ENCODE results near the gene LRRTM2. TPM values are rescaled to one million over a fixed set of nuclear protein-coding genes. Genes with fewer than 3 reads are reported as not detected.

The LRRTM2 gene
- total RNA-seq, 1 donor from 2014 or later: 0.52 TPM

DNA sequence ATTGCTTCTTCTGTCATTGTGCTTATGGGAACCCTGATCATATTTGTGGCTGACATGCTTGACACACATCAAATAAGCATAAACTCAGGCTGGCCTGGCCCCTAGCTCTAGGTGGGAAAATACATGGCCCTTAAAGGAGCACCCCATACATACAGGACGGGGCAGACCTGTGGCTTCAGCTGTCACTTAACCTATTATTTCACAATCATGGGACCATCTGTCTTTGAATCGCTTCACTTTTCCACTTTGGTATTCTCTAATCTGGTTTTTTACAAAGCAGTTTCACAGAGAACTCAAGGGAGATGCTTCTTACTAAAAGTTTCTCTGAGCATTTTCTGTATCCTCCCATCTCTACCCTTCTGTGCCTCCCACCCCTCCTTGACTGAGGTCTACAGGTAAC lies 34.6 kb upstream of the LRRTM2 start:
- Histone ChIP-seq H3K4me3 (ENCODE audit: low read length in 3 of 3) (no peak overlapping the region), H3K9ac (ENCODE audit: low read depth in 1 of 3, low read length in 3 of 3) (no peak overlapping the region), H3K36me3 (ENCODE audit: control insufficient read depth in 3 of 3, insufficient read depth in 3 of 3, low read length in 3 of 3) (peaks cover 4 to 16% (median 11%) of the 10 kb centered on the region in 3 donors), H3K27me3 (ENCODE audit: control insufficient read depth in 3 of 3, insufficient read depth in 3 of 3, low read length in 3 of 3) (no peaks in the 10 kb centered on the region), H3K9me3 (ENCODE audit: control insufficient read depth in 3 of 3, low read length in 3 of 3) (no peaks in the 10 kb centered on the region), H3K4me1 (ENCODE audit: control insufficient read depth in 3 of 3, insufficient read depth in 3 of 3, low read length in 3 of 3) (peaks cover 0 to 16% (median 0%) of the 10 kb centered on the region in 3 donors), H3K27ac (ENCODE audit: low read depth, low read length) (no peak overlapping the region)

DNA sequence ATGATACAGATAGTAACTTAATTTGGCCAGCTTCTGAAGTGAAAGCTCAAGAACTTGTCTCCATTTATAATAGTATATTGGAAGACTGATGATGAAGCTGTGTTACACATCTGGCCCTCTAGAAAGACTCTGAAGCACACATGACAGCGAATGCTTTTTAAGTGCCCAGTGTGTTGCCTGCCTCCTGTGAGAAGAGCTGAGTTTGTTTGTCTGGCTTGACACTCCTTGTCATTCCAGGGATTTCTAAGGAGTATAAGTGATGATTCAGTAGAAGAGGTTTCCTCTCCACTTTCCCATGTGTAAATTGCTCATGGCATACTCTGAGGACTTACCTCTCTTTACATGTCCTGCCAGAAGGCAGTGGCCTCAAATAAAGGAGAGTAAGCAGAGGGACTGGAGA lies 30.4 kb upstream of the LRRTM2 start:
- Histone ChIP-seq H3K9ac (ENCODE audit: low read depth in 1 of 3, low read length in 3 of 3) (no peak overlapping the region), H3K9me3 (ENCODE audit: control insufficient read depth in 3 of 3, low read length in 3 of 3) (no peaks in the 10 kb centered on the region), H3K27me3 (ENCODE audit: control insufficient read depth in 3 of 3, insufficient read depth in 3 of 3, low read length in 3 of 3) (no peaks in the 10 kb centered on the region), H3K27ac (ENCODE audit: low read depth, low read length) (no peak overlapping the region), H3K4me1 (ENCODE audit: control insufficient read depth in 3 of 3, insufficient read depth in 3 of 3, low read length in 3 of 3) (peaks cover 0 to 4% (median 1%) of the 10 kb centered on the region in 3 donors), H3K4me3 (ENCODE audit: low read length in 3 of 3) (no peak overlapping the region), H3K36me3 (ENCODE audit: control insufficient read depth in 3 of 3, insufficient read depth in 3 of 3, low read length in 3 of 3) (peaks cover 7 to 21% (median 19%) of the 10 kb centered on the region in 3 donors)

DNA sequence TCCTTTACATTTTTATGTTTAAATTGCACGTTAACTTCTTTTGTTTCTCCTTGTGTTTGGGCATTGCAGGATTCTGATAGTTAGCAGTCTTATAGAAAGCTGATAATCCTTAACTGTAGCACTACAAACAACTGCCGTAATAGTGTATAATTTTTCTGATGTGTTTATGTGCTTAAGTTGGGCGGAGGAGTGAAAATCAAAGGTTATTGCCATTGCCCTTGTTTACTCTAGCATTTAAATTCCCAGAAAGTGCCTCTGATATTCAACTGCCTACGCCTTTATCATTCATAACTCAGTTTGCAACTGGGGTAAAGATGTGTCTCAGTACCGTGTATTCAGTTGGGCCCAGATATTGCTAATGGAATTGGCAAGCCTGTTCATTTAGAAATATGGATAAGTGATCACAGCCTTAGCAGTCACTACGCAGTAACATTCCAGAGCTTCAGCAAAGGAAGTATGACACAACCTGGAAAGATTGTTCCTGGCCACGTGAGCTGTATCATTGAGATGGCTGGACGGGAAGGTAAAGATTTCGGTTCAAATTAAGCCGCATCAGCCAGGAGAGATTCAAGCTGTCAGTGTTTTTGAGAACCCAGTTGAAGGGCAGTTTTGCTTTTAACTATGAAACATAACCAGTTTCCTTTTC lies 28.1 kb upstream of the LRRTM2 start:
- H3K27ac ChIP-seq (ENCODE audit: low read depth, low read length): peak overlapping the region; percentile 34
- H3K27me3 ChIP-seq (ENCODE audit: control insufficient read depth in 3 of 3, insufficient read depth in 3 of 3, low read length in 3 of 3): no peaks in the 10 kb centered on the region
- H3K9ac ChIP-seq (ENCODE audit: low read depth in 1 of 3, low read length in 3 of 3): no peak overlapping the region
- no peak overlapping the region for H3K4me3 ChIP-seq (ENCODE audit: low read length in 3 of 3)
- H3K36me3 ChIP-seq (ENCODE audit: control insufficient read depth in 3 of 3, insufficient read depth in 3 of 3, low read length in 3 of 3): peaks cover 7 to 21% (median 19%) of the 10 kb centered on the region in 3 donors
- peaks cover 0 to 4% (median 0%) of the 10 kb centered on the region in 3 donors for H3K4me1 ChIP-seq (ENCODE audit: control insufficient read depth in 3 of 3, insufficient read depth in 3 of 3, low read length in 3 of 3)
- H3K9me3 ChIP-seq (ENCODE audit: control insufficient read depth in 3 of 3, low read length in 3 of 3): no peaks in the 10 kb centered on the region

DNA sequence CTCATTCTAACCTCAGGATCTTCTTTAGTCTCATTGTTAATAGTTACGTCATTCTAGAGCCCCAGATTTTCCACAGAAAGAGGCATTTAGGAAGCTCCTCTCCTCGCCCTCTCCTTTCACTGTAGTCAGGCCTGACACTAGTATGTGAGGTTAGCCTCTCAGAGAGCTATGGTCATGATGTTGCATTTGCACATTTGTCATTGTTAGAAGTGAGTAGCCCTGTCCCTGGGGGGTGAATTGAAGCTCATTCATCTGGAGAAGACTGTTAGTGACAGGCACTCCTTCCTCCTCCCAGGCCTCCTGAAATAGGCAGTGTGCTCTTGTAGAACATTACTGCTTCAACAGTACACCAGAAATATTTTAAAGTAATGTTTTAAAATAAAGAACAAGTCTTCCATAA lies 26.6 kb upstream of the LRRTM2 start:
- Histone ChIP-seq H3K4me3 (ENCODE audit: low read length in 3 of 3) (no peak overlapping the region), H3K9me3 (ENCODE audit: control insufficient read depth in 3 of 3, low read length in 3 of 3) (no peaks in the 10 kb centered on the region), H3K27ac (ENCODE audit: low read depth, low read length) (peak overlapping the region; percentile 21), H3K36me3 (ENCODE audit: control insufficient read depth in 3 of 3, insufficient read depth in 3 of 3, low read length in 3 of 3) (peaks cover 7 to 22% (median 19%) of the 10 kb centered on the region in 3 donors), H3K27me3 (ENCODE audit: control insufficient read depth in 3 of 3, insufficient read depth in 3 of 3, low read length in 3 of 3) (no peaks in the 10 kb centered on the region), H3K4me1 (ENCODE audit: control insufficient read depth in 3 of 3, insufficient read depth in 3 of 3, low read length in 3 of 3) (peaks cover 0 to 4% (median 0%) of the 10 kb centered on the region in 3 donors), H3K9ac (ENCODE audit: low read depth in 1 of 3, low read length in 3 of 3) (no peak overlapping the region)

DNA sequence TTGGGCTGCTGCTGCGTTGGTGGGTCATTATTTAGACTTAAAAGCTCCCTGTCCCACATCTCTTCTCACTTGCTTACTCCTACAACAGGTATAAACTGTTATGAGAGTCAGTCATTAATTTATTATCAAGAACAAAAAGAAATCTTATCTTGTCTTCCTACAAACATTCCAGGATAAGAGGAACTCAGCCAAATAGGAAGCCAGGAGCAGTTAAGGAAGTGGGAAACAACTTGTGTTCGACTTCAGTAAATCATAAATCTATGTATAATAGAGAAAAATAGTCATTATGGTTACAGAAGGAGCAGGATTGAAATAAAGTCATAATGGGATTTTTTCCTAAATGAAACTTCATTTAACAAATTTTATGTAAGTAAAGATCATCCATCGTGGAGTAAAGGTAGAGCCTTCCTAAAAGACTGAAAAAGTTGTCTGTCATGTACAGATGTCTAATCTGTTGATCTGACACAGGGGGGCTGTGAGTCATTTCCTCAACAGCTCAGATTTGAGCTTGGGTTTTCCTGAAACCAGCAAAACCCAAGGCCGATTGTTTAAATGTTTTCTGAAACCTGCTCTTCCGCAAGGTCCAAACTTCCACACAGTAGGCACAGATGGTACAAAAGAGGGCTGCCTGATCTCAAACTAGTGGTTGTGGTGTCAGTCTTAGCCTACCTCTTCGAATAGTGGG lies 25.3 kb upstream of the LRRTM2 start:
- Histone ChIP-seq H3K36me3 (ENCODE audit: control insufficient read depth in 3 of 3, insufficient read depth in 3 of 3, low read length in 3 of 3) (peaks cover 7 to 15% (median 13%) of the 10 kb centered on the region in 3 donors), H3K27ac (ENCODE audit: low read depth, low read length) (peak overlapping the region; percentile 21), H3K9ac (ENCODE audit: low read depth in 1 of 3, low read length in 3 of 3) (no peak overlapping the region), H3K27me3 (ENCODE audit: control insufficient read depth in 3 of 3, insufficient read depth in 3 of 3, low read length in 3 of 3) (no peaks in the 10 kb centered on the region), H3K9me3 (ENCODE audit: control insufficient read depth in 3 of 3, low read length in 3 of 3) (no peaks in the 10 kb centered on the region), H3K4me3 (ENCODE audit: low read length in 3 of 3) (no peak overlapping the region), H3K4me1 (ENCODE audit: control insufficient read depth in 3 of 3, insufficient read depth in 3 of 3, low read length in 3 of 3) (peaks cover 0 to 4% (median 0%) of the 10 kb centered on the region in 3 donors)

DNA sequence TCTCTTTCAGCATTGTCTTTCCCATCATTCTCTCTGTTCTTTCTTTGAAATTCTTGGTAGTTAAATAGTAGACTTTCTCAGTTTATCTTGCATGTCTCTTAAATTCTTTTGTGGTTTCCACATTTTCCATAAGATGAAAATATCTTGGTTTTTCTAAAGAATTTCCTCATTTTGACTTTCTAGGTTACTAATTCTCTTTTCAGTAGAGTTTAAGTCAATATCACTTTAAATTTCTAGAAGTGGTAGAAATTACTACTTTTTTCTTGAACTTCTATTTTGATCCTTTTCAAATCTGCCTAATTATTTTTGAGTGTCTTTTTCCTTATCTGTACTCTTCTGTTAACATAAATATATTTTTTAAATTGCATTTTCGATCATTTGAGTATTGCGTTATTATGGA lies 23.6 kb upstream of the LRRTM2 start:
- Histone ChIP-seq H3K4me3 (ENCODE audit: low read length in 3 of 3) (no peak overlapping the region), H3K9me3 (ENCODE audit: control insufficient read depth in 3 of 3, low read length in 3 of 3) (no peaks in the 10 kb centered on the region), H3K36me3 (ENCODE audit: control insufficient read depth in 3 of 3, insufficient read depth in 3 of 3, low read length in 3 of 3) (peaks cover 0 to 3% (median 3%) of the 10 kb centered on the region in 3 donors), H3K27ac (ENCODE audit: low read depth, low read length) (no peak overlapping the region), H3K4me1 (ENCODE audit: control insufficient read depth in 3 of 3, insufficient read depth in 3 of 3, low read length in 3 of 3) (peaks cover 0 to 4% (median 0%) of the 10 kb centered on the region in 3 donors), H3K27me3 (ENCODE audit: control insufficient read depth in 3 of 3, insufficient read depth in 3 of 3, low read length in 3 of 3) (no peaks in the 10 kb centered on the region), H3K9ac (ENCODE audit: low read depth in 1 of 3, low read length in 3 of 3) (no peak overlapping the region)

DNA sequence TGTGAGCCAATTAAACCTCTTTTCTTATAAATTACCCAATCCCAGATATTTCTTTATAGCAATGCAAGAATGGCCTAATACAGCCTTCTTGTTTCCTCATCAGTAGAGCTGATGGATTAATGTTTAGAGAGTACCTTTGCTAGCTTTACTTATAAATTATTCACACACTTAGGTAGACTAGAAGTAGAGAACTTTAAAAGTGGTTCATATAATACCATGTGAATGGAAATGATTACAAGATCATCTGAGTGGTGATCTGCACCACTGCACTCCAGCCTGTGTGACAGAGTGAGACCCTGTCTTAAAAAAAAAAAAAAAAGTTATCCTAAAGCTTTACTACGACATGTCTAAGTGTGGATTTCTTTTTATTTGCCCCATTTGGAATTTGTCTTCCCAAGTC lies 23.2 kb upstream of the LRRTM2 start:
- no peak overlapping the region for H3K9ac ChIP-seq (ENCODE audit: low read depth in 1 of 3, low read length in 3 of 3)
- no peak overlapping the region for H3K27ac ChIP-seq (ENCODE audit: low read depth, low read length)
- peaks cover 0 to 4% (median 0%) of the 10 kb centered on the region in 3 donors for H3K4me1 ChIP-seq (ENCODE audit: control insufficient read depth in 3 of 3, insufficient read depth in 3 of 3, low read length in 3 of 3)

DNA sequence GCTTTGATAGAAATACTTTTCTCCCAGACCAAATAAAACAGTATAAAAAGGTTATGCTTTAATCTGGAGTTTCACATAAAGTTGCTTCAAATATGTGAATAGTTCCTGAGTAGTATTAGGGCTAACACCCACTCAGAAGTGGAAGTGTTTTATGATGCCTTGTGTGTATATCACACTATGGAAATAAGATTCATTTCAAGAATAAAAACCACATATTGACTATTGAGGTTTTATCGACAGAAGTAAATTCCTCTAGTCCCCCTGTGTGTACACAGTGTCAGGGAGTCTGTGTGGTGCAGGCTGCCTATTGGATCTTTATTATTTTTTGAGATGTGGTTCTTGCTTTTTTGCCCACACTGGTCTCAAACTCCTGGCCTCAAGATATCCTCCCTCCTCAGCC lies 20.8 kb upstream of the LRRTM2 start:
- H3K9ac ChIP-seq (ENCODE audit: low read depth in 1 of 3, low read length in 3 of 3): no peak overlapping the region
- H3K4me1 ChIP-seq (ENCODE audit: control insufficient read depth in 3 of 3, insufficient read depth in 3 of 3, low read length in 3 of 3): no peaks in the 10 kb centered on the region
- H3K4me3 ChIP-seq (ENCODE audit: low read length in 3 of 3): no peak overlapping the region
- H3K27ac ChIP-seq (ENCODE audit: low read depth, low read length): no peak overlapping the region
- H3K9me3 ChIP-seq (ENCODE audit: control insufficient read depth in 3 of 3, low read length in 3 of 3): no peaks in the 10 kb centered on the region
- peaks cover 0 to 8% (median 4%) of the 10 kb centered on the region in 3 donors for H3K36me3 ChIP-seq (ENCODE audit: control insufficient read depth in 3 of 3, insufficient read depth in 3 of 3, low read length in 3 of 3)
- no peaks in the 10 kb centered on the region for H3K27me3 ChIP-seq (ENCODE audit: control insufficient read depth in 3 of 3, insufficient read depth in 3 of 3, low read length in 3 of 3)

More for the DNA sequence above, 23.2 kb upstream of the LRRTM2 start:
- no peak overlapping the region for H3K4me3 ChIP-seq (ENCODE audit: low read length in 3 of 3)
- no peaks in the 10 kb centered on the region for H3K9me3 ChIP-seq (ENCODE audit: control insufficient read depth in 3 of 3, low read length in 3 of 3)
- no peaks in the 10 kb centered on the region for H3K27me3 ChIP-seq (ENCODE audit: control insufficient read depth in 3 of 3, insufficient read depth in 3 of 3, low read length in 3 of 3)
- peaks cover 0 to 3% (median 3%) of the 10 kb centered on the region in 3 donors for H3K36me3 ChIP-seq (ENCODE audit: control insufficient read depth in 3 of 3, insufficient read depth in 3 of 3, low read length in 3 of 3)

DNA sequence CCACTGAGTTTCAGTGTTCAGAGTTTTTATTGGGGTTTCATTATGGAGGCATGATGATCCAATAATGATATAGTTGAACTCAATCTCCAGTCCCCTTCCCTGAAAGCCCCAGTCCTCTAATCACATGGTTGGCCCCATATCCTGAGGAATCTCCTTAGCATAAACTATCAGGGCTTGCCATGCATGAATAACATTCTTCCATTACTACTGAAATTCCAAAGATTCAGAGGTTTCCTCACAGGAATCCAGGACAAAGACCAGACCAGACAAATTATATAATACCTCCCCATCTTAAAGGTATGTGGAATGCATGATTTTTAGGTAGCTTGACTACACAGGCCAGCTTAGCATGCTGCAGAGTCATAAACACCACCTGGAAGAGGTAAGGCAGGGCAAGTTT lies 15.5 kb upstream of the LRRTM2 start:
- no peak overlapping the region for H3K9ac ChIP-seq (ENCODE audit: low read depth in 1 of 3, low read length in 3 of 3)
- peaks cover 17 to 44% (median 43%) of the 10 kb centered on the region in 3 donors for H3K36me3 ChIP-seq (ENCODE audit: control insufficient read depth in 3 of 3, insufficient read depth in 3 of 3, low read length in 3 of 3)
- peaks cover 0 to 3% (median 0%) of the 10 kb centered on the region in 3 donors for H3K9me3 ChIP-seq (ENCODE audit: control insufficient read depth in 3 of 3, low read length in 3 of 3)
- no peak overlapping the region for H3K4me3 ChIP-seq (ENCODE audit: low read length in 3 of 3)
- H3K27me3 ChIP-seq (ENCODE audit: control insufficient read depth in 3 of 3, insufficient read depth in 3 of 3, low read length in 3 of 3): no peaks in the 10 kb centered on the region
- no peaks in the 10 kb centered on the region for H3K4me1 ChIP-seq (ENCODE audit: control insufficient read depth in 3 of 3, insufficient read depth in 3 of 3, low read length in 3 of 3)
- H3K27ac ChIP-seq (ENCODE audit: low read depth, low read length): no peak overlapping the region

DNA sequence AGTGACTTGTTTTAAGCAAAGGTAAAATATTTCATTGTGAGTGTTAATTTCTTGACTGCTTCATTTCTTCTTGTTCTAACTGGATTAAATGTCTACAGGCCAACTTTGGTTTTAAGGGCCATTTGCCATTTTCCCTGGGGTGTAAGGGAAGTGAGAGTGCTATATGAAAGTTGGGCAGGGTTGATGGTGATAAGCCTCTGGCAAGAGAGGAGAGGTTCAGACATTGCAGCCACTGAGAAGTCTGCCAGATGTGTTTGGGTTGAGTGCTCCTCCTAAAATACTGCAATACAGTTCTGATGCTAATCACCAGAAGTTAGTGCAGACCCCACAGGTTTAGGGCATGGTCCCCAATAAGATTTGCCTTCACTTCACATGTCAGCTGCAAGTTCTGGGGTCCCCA lies 14.9 kb upstream of the LRRTM2 start:
- no peak overlapping the region for H3K27ac ChIP-seq (ENCODE audit: low read depth, low read length)
- H3K9ac ChIP-seq (ENCODE audit: low read depth in 1 of 3, low read length in 3 of 3): no peak overlapping the region
- no peaks in the 10 kb centered on the region for H3K4me1 ChIP-seq (ENCODE audit: control insufficient read depth in 3 of 3, insufficient read depth in 3 of 3, low read length in 3 of 3)
- peaks cover 17 to 44% (median 43%) of the 10 kb centered on the region in 3 donors for H3K36me3 ChIP-seq (ENCODE audit: control insufficient read depth in 3 of 3, insufficient read depth in 3 of 3, low read length in 3 of 3)
- peaks cover 0 to 3% (median 0%) of the 10 kb centered on the region in 3 donors for H3K9me3 ChIP-seq (ENCODE audit: control insufficient read depth in 3 of 3, low read length in 3 of 3)
- no peak overlapping the region for H3K4me3 ChIP-seq (ENCODE audit: low read length in 3 of 3)
- H3K27me3 ChIP-seq (ENCODE audit: control insufficient read depth in 3 of 3, insufficient read depth in 3 of 3, low read length in 3 of 3): no peaks in the 10 kb centered on the region

Measured in skeletal muscle tissue (tissue), 4 donors.